CD4-positive, alpha-beta T cell treated with Interleukin-10 for 1 hour (primary cell): Measurements from ENCODE around the gene CXCL14.
"Not testable (repeated sequence)": the region's sequence is repeated elsewhere in the genome, so short reads cannot be mapped to it uniquely, and the experiment has no call there.

Experiments used
- DNase-seq: peaks from one replicate; pipeline ENCODE4 v3.0.0-alpha.2; 2020

CXCL14 gene

DNA sequence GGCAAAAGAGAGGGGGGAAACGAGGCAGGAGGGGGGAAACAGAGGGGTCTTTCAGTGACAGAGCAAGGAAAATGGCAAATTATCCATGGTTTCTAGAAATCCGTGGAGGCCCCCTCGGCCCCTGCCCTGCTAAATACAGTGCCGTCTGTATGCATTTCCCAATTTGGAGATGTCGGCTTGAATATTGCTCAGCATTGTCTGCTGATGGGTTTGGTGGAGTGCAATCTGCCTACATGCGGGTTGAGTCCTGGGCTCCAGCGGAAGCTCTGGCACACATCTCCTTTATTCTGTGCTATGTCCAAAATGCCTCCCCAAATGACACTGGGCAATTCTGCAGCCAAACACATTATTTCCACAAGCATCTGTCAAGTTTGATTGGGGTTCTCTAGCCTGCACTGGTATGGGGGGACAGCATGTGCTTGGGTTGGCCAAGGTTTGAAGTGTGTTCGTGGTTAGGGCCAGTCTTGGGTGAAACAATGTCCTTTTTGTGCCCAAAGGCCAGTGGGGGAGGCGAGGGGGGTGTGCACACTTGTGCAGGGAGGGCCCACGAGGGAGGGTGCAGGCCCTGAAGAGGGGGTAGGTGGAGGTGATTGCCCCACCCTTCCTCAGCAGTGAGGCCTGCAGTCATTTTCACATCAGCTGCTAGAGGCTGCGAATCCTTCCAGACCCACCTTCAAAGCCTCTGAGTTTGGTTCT, 36.8 kb downstream of the CXCL14 start:
- no peak for DNase-seq

DNA sequence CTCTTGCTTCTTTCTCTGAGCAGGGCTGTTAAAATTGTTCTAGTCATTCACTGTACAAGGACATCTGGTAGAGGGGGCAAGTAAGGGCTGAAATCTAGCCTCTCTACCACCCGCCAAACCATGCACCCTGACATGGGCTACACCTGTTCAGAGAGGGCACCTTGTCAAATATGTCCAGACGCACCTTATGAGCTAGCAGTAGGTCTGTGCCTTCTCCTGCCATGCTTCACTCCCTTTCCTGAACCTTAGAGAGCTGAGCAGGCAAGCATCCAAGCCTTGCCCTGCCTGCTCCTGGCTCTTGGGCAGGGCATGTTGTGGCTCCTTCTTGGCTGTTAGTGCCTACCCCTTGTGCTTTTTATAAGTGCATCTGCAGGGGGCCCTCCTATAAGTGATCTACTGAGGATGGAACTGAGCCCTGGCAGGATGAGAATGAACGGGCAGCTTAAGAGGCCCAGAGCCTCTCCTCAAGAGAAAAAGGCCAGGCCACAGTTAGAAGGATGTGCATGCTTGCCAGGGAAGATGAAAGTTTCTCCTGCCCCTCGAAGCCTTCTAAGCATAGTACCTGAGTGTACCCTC, 39.3 kb downstream of the CXCL14 start:
- DNase-seq = no peak

DNA sequence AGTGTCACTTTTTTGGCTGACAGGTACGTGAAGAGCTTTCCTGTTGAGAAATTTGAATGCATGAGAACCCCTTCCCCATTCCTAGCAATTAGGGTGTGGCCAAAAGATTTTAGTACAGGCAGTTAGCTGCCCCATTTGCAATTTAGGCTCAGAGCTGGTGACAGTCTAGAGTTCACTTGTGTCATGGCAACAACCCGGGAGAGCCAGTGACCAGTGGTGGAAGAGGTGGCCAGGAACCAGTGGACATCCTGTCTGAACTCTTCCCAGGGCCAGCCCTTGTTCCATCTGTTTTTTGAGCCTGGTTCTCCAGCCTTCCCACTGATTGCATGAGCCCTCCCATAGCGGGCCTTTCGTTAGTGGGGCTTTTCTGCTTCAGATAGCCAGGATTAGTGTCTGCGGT, 40.5 kb downstream of the CXCL14 start:
- no peak for DNase-seq

DNA sequence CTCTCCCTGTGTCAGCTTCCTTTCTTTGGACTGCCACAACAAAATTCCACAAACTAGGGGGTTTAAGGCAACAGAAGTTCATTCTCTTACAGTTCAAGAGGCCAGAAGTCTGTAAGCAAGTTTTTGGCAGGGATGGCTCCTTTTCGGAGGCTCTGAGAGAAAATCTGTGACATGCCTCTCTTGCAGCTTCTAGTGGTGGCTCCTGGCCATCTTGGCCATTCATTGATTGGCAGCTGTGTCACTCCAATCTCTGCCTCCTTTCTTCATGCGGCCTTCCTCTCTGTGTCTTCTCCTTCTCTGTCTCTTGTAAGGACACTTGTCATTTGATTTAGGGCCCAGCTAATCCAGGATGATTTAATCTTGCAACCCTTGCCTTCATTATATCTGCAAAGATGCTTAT, 41.0 kb downstream of the CXCL14 start:
- no peak for DNase-seq

DNA sequence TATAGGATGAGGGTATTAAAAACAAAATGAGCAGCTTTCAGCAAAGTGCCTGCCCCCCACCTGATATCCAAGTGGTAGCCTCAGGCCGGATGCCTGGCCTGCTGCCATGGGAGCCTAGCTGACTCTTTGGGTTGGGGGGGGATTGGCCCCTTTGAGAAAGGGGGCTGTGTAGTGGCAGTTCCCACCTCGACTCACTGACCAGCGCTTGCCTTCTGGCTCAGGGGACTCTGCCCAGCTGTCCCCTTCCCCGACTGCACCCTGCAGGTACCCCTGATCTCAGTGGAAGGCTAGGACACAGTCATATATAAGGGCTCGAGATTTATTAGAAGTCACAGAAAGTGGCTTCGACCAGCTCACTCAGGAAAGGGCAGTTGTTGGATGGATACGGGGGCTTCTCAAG, 41.5 kb downstream of the CXCL14 start:
- DNase-seq = no peak

DNA sequence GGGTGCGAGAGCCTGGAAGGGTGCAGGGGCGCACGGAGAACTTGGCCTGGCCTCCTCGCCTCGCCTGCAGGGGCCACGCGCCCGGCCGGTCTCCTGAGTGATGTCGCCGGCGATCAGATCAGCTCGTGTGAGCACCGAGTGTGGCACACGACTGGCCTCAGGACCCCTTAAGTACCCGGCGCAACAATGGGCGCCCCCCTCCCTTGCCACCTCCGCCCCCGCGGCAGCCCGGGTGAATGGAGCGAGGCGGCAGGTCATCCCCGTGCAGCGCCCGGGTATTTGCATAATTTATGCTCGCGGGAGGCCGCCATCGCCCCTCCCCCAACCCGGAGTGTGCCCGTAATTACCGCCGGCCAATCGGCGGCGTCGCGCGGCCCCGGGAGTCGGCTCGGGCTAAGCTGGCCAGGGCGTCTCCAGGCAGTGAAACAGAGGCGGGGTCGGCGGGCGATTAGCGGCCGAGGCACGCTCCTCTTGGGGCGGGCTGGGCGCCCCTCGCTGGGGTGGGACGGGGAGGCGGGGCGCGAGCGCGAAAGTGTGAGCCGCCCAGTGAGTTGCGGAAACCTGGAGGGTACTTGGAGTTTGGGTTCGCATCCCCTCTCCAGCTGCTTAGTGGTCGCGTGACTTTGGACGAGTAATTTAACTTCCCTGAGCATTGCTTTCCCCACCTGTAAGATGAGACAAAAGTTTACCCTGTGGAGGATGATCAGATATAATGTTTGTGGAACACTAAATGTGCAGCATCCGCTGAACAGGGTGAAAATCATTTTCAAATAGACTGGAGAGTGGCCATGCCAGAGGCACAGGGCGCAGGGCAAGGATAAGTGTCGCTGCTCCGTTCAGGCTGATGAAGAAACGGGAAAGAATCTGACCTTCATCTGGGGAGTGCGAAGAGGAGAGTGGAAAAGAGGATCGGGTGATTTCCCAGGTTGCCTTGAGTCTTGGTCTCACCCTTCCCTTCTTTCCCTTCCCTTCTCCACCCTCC, 42.7 kb downstream of the CXCL14 start, which contains the start of gene NEUROG1:
Gene NEUROG1, minus strand, starts transcription at position 145 of the 982 bp plus-strand sequence. CDS start 274 bp downstream, outside the sequence.
- no peak for DNase-seq

DNA sequence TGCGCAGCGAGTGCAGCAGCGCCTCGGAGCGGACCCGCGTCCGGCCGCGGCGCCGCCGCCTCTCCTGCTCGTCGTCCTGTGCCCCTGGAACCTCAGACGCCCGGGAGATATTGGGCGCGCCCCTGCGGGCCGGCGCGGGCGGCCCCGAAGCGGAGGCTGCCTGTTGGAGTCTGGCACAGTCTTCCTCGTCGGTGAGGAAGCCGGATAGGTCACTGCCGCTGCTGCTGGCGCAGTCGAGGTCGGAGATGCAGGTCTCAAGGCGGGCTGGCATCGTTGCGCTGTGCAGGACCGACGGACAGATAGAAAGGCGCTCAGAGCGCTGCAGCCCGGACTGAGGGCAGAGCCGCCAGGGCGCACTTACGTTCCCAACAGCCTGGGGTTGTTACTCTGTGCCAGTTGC, 43.4 kb downstream of the CXCL14 start:
- no peak for DNase-seq

DNA sequence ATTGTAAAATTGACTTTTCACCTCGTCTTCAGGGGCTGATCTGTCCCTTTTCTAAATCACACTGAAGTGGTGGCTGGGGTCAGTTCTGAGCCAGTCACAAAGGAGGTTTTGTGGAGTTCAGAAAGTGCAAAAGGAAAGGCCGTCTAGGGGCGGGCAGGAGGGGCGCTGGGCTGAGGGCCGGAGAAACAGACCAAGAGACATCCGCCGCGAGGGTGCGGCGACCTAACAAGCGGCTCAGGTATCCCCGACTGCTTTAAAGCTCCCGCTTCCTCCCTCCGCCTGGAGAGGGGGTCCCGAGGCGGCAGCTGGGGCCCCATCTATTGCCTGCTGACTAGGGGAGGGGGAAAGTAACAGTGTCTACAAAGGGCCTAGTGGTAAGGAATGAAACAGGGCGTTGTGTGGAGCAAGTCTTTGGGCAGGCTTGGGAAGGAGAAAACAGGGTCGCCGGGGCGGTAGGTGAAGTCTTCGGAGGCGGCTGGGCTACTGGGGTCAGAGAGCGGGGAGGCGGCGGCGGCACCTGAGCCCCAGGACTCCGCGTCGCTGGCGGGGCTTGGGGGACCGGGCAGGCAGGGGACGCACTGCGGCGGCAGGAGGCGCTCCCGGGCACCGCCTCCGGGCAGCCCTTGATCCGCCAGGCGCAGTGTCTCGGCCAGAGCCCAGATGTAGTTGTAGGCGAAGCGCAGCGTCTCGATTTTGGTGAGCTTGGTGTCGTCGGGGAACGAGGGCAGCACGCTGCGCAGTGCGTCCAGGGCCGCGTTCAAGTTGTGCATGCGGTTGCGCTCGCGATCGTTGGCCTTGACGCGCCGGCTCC, 44.0 kb downstream of the CXCL14 start:
- DNase-seq = no peak

DNA sequence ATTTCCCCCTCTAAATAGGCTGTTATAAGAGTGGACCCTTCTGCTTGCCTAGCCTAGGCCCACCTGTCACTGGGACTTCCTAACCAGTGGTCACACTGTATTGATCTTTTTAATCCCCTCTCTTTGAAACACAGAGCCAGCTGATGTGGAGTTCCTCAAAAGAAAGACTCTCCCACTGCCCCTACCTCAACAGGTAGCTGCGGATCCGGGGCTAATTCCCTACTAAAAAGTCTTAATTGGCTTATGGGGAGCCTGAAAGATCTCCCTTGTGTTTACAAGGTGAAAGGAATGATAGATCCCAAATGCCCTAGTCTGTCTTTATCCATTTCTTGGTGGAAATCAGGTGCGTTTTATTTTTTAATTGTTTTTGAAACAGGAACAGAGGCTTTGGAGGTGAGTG, 45.0 kb downstream of the CXCL14 start:
- no peak for DNase-seq

DNA sequence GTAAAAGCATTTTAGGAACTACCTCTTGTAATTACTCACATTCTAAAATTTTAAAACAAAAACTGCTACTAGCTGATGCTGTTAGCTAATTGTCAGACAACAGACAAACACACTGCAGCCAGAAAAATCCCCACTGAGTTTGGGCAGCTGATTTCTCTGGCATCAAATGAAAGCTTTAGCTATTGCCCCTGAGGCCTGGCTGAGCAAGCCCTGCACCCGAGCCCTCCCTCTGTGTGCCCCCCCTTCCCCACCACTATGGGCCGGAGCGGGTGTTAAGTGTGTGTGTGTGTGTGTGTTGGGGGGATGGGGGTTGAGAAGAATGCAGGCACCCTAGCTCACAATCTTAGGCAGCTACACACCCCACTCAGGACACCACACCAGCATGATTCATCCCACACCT, 45.5 kb downstream of the CXCL14 start:
- DNase-seq = no peak

DNA sequence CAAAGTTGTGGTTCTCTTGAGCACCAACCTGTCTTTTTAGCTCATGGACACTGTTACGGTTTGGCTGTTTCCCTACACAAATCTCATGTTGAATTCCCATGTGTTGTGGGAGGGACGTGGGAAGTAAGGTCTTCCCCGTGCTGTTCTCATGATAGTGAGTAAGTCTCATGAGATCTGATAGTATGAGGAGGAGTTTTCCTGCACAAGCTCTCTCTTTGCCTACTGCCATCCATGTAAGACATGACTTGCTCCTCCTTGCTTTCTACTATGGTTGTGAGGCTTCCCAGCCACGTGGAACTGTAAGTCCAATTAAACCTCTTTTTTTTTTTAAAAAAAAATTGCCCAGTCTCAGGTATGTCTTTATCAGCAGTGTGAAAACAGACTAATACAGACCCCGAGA, 49.2 kb downstream of the CXCL14 start:
- not testable (repeated sequence) for DNase-seq

DNA sequence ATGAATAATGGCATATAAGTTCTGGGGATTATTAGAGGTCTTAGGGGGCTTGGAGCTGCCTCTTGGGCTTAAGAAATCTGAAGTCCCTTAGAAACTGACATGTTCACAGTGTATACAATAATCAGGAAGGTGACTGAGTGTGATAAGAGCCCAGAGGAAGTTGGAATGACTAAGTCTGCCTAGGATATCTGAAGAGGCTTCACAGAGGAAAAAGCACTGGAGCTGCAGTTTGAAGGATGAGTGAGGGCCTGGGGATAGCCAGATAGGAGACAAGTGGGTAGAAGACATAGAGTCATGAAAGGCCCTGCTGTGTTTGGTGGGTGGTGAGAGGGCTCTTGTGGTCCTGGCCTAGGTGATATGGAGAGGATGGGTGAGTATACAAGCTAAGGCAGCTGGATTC, 51.9 kb downstream of the CXCL14 start:
- no peak for DNase-seq

DNA sequence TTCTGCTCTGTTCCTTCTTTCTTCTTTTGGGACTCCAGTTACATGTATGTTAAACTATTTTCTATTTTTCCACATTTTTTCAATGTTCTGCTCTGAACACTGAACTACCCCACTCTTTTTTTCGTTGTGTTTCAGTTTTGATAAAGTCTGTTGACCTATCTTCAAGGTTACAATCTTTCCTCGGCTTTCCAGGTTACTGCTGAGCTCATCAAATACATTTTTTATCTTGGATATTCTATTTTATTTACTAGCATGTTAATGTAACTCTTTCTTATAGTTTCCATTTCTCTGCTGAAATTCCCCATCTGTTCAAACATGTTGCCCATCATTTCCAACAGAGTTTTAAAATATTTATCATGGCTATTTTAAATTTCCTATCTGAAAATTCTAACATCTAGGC, 56.8 kb downstream of the CXCL14 start:
- no peak for DNase-seq
